A172 (cell line): ENCODE data around the gene DDX43. TPM values are rescaled to one million over a fixed set of nuclear protein-coding genes. Genes with fewer than 3 reads are reported as not detected.

Experiments
- total RNA-seq: library from RNA; depleted of rRNA; stranded (reverse); fragments of >200 nt; shearing (Covaris generic); gene quantifications from 2 replicates; pipeline ENCODE4 v1.2.3, GENCODE V29; 2014; rRNA removed

Gene DDX43
- total RNA-seq, 1 experiment from 2014 or later = not detected

Other genes starting within 250 kb of the DDX43 start
- gene KHDC1L, start 169.3 kb upstream of the DDX43 start, total RNA-seq = not detected in 2 replicates
- gene KHDC1, start 131.6 kb upstream of the DDX43 start, total RNA-seq = 6.4 and 8.5 TPM in 2 replicates
- gene DPPA5, start 40.6 kb upstream of the DDX43 start, total RNA-seq = not detected in 2 replicates
- gene KHDC3L, start 32.2 kb upstream of the DDX43 start, total RNA-seq = not detected in 2 replicates
- gene OOEP, start 24.9 kb upstream of the DDX43 start, total RNA-seq = not detected in 2 replicates
- not detected in 2 replicates for gene CGAS, start 57.5 kb downstream of the DDX43 start, total RNA-seq
- gene MTO1, start 66.9 kb downstream of the DDX43 start, total RNA-seq = 25.7 and 26.7 TPM in 2 replicates
- gene EEF1A1, start 126.2 kb downstream of the DDX43 start, total RNA-seq = 8,683 and 8,714 TPM in 2 replicates